ENCODE data around the gene KCND2. TPM values are rescaled to one million over a fixed set of nuclear protein-coding genes. Genes with fewer than 3 reads are reported as not detected.

KCND2 gene
- total and polyA plus RNA-seq, 7 donors, result 0.04 to 2.7 (median 0.15) TPM

DNA sequence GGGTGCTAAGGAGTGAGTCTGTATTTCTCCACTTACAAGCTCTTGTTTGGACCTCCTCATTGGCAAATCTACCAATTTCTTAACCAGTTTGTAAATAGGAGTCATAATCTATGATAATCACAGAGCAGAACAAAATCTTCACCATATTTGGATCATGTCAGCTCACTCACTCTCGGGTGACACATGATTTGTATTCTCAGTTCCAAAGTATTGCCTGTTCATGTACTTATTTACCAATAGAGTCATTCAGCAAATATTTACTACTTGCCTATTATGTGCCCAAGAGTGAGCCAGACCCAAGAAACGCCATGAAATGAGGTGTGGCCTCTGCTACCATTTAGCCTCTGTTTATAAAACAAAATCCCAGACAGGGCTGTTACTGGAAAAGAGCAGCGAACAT, 470.2 kb downstream of the KCND2 start:
- H3K4me3 ChIP-seq, result no peak overlapping the region
- H3K36me3 ChIP-seq (ENCODE audit: insufficient read depth in 1 of 2, low read depth in 1 of 2), result no peaks in the 10 kb centered on the region
- no peaks in the 10 kb centered on the region for H3K9me3 ChIP-seq
- intact Hi-C loops (cut with DNase I), result no loop called here
- no peak for DNase-seq
- 68 to 81% (median 74%) methylated on average over 3 of the region's 3 CpGs for WGBS, 3 donors
- H3K4me1 ChIP-seq, result no peaks in the 10 kb centered on the region
- H3K27me3 ChIP-seq (ENCODE audit: insufficient read depth in 3 of 3, low read length in 2 of 3), result no peaks in the 10 kb centered on the region
- ATAC-seq, result no peak
- no peak overlapping the region for H3K27ac ChIP-seq
- TF ChIP-seq, protein P1, sequence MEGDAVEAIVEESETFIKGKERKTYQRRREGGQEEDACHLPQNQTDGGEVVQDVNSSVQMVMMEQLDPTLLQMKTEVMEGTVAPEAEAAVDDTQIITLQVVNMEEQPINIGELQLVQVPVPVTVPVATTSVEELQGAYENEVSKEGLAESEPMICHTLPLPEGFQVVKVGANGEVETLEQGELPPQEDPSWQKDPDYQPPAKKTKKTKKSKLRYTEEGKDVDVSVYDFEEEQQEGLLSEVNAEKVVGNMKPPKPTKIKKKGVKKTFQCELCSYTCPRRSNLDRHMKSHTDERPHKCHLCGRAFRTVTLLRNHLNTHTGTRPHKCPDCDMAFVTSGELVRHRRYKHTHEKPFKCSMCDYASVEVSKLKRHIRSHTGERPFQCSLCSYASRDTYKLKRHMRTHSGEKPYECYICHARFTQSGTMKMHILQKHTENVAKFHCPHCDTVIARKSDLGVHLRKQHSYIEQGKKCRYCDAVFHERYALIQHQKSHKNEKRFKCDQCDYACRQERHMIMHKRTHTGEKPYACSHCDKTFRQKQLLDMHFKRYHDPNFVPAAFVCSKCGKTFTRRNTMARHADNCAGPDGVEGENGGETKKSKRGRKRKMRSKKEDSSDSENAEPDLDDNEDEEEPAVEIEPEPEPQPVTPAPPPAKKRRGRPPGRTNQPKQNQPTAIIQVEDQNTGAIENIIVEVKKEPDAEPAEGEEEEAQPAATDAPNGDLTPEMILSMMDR (IDR thresholded peaks at IDR 0.05), result no peak

DNA sequence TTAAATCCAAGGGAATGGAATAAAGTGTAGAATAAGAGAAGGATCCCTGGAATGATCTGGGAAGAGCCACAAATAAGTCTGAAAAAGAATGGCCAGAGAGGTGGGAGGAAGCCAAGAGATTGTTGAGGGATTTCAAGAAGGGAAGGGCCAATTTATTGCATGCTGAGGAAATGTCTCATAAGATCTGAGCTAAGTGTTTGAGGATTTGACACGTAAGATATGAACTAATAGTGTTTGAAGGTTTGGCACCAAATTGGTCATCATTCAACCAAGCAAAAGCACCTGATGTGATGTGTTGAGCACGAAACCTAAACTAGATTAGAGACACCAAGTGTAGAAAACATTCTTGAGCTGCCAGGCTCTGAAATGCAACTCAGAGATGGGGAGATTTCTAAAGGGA, 487.1 kb downstream of the KCND2 start:
- ATAC-seq (no peak), DNase-seq (no peak)
- H3K4me3 ChIP-seq, result no peak overlapping the region
- no peaks in the 10 kb centered on the region for H3K9me3 ChIP-seq
- H3K36me3 ChIP-seq (ENCODE audit: insufficient read depth in 1 of 2, low read depth in 1 of 2), result no peaks in the 10 kb centered on the region
- TF ChIP-seq, protein P1 (IDR thresholded peaks at IDR 0.05), result no peak
- no peaks in the 10 kb centered on the region for H3K4me1 ChIP-seq
- 70 to 84% (median 83%) methylated on average over 2 of the region's 2 CpGs for WGBS, 3 donors
- intact Hi-C loops (cut with DNase I), result no loop called here
- no peaks in the 10 kb centered on the region for H3K27me3 ChIP-seq (ENCODE audit: insufficient read depth in 3 of 3, low read length in 2 of 3)
- H3K27ac ChIP-seq, result no peak overlapping the region

DNA sequence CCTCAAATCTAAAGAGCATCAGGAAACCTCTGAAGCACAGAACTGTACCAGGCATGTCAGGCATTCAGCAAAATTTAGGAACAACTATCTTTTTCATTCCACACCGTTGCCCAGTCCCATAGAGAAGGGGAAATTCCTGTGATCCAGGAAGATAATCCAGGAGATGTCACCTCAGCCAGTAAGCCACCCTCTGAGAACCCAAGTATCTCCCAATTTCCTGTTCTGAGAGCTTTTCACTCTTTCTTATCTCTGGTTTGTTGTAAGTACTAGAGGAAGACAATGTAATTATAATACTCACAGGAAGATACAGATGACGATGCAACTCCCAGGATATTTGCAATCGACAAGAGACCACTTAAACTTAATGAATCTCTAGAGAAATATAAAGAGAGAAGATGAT, 487.9 kb downstream of the KCND2 start:
- Histone ChIP-seq H3K4me3 (no peak overlapping the region), H3K27ac (no peak overlapping the region), H3K36me3 (ENCODE audit: insufficient read depth in 1 of 2, low read depth in 1 of 2) (no peaks in the 10 kb centered on the region), H3K27me3 (ENCODE audit: insufficient read depth in 3 of 3, low read length in 2 of 3) (no peaks in the 10 kb centered on the region), H3K9me3 (no peaks in the 10 kb centered on the region), H3K4me1 (no peaks in the 10 kb centered on the region)
- 74 to 77% (median 76%) methylated on average over 3 of the region's 3 CpGs for WGBS, 3 donors
- ATAC-seq (no peak), DNase-seq (no peak)
- intact Hi-C loops (cut with DNase I), result no loop called here
- TF ChIP-seq, protein P1 (IDR thresholded peaks at IDR 0.05), result no peak

DNA sequence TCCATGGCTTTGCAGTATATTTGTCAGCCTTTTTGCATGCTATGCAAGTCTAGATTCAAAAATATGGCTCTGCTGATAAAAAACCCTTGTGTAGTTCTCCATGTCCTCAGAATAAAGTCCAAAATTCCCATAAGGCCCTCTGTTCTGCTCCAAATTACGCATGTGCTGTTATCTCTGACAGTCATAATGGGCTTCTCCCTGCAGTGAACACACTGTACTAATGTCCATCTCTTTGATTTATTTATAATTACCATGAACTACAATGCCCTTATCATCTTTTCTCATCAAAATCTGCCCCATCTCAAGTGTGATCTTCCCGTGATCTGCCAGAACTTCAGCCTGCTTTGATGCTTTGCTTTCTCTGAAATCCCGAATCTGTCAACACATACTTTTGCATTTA, 497.2 kb downstream of the KCND2 start:
- intact Hi-C loops (cut with DNase I), result no loop called here
- H3K27ac ChIP-seq, result no peak overlapping the region
- ATAC-seq (no peak), DNase-seq (no peak)
- H3K4me3 ChIP-seq, result no peak overlapping the region
- H3K4me1 ChIP-seq, result no peaks in the 10 kb centered on the region
- H3K27me3 ChIP-seq (ENCODE audit: insufficient read depth in 3 of 3, low read length in 2 of 3), result no peaks in the 10 kb centered on the region
- H3K9me3 ChIP-seq, result no peaks in the 10 kb centered on the region
- TF ChIP-seq, protein P1 (IDR thresholded peaks at IDR 0.05), result no peak
- H3K36me3 ChIP-seq (ENCODE audit: insufficient read depth in 1 of 2, low read depth in 1 of 2), result no peaks in the 10 kb centered on the region
- WGBS, 3 donors, result 82 to 90% (median 87%) methylated on average over 3 of the region's 3 CpGs

DNA sequence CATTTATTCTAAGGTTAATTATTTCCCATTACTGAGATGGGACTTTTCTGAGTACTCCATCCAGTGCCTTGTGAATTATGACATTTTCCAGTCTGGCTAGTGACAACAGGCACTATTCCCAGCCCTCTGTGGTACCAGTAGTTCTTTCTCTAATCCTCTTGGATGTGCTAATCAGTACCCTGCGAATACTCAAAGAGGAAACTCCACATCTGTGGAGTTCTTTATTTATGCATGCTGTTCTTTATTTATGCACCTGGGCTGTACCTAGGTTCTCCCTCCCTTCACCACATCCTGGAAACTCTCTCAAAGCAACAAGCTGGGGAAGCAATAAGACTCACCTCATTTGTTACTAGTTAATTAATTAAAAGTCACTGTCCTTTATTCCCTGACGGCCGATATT, 501.5 kb downstream of the KCND2 start:
- Histone ChIP-seq H3K36me3 (ENCODE audit: insufficient read depth in 1 of 2, low read depth in 1 of 2) (no peaks in the 10 kb centered on the region), H3K27ac (no peak overlapping the region), H3K27me3 (ENCODE audit: insufficient read depth in 3 of 3, low read length in 2 of 3) (no peaks in the 10 kb centered on the region), H3K9me3 (no peaks in the 10 kb centered on the region), H3K4me1 (no peaks in the 10 kb centered on the region), H3K4me3 (no peak overlapping the region)
- TF ChIP-seq, protein P1 (IDR thresholded peaks at IDR 0.05), result no peak
- ATAC-seq, result no peak
- DNase-seq, result no peak
- WGBS, 3 donors, result 55 to 63% (median 62%) methylated on average over 3 of the region's 3 CpGs
- intact Hi-C loops (cut with DNase I), result no loop called here
